ENCODE measurements around the gene CAMK1D. TPM values are rescaled to one million over a fixed set of nuclear protein-coding genes. Genes with fewer than 3 reads are reported as not detected.

CAMK1D gene
- total RNA-seq, 2 experiments from 2014 or later: 19.0 to 25.6 TPM

DNA sequence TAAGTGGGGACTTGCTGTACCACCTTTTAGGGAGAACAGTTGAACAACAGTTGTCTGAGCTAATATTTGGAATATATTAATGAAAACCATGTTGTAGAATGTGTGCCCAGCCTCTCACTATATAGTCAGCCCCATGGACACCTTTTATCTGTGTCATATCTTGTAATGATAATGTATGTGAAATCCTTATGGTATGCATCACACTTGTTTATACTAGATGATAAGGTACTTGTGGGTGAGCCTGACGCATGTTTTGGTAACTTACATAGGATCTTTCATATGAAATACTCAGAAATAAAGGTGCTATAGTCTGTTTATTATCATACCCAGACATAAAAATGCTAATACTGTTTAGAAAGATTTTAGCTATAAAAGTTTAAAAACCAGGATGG, 32.8 kb downstream of the CAMK1D start:
- Histone ChIP-seq H3K9me3 (ENCODE audit: low read length) (peaks cover 16% of the 10 kb centered on the region), H3K27ac (ENCODE audit: low read depth, low read length, poor library complexity, severe bottlenecking) (no peak overlapping the region), H3K4me1 (ENCODE audit: insufficient read depth, low read length, poor library complexity, severe bottlenecking) (no peaks in the 10 kb centered on the region), H3K79me2 (ENCODE audit: insufficient read depth, low read depth, low read length) (peaks cover 30% of the 10 kb centered on the region; the same call in 1 of the 2 replicates), H4K20me1 (ENCODE audit: insufficient read depth, low read length) (no peaks in the 10 kb centered on the region), H3K4me2 (ENCODE audit: low read length) (no peak overlapping the region), H2AFZ (ENCODE audit: low read length) (no peak overlapping the region), H3K36me3 (ENCODE audit: insufficient read depth, low read length) (peaks cover 3% of the 10 kb centered on the region), H3K4me3 (ENCODE audit: low read depth, low read length, poor library complexity, severe bottlenecking) (no peak overlapping the region), H3K9me2 (ENCODE audit: insufficient read depth, low read length) (no peaks in the 10 kb centered on the region)
- no TSS peak for BruUV-seq (replicated peaks)
- TF ChIP-seq, protein P1, sequence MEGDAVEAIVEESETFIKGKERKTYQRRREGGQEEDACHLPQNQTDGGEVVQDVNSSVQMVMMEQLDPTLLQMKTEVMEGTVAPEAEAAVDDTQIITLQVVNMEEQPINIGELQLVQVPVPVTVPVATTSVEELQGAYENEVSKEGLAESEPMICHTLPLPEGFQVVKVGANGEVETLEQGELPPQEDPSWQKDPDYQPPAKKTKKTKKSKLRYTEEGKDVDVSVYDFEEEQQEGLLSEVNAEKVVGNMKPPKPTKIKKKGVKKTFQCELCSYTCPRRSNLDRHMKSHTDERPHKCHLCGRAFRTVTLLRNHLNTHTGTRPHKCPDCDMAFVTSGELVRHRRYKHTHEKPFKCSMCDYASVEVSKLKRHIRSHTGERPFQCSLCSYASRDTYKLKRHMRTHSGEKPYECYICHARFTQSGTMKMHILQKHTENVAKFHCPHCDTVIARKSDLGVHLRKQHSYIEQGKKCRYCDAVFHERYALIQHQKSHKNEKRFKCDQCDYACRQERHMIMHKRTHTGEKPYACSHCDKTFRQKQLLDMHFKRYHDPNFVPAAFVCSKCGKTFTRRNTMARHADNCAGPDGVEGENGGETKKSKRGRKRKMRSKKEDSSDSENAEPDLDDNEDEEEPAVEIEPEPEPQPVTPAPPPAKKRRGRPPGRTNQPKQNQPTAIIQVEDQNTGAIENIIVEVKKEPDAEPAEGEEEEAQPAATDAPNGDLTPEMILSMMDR (conservative IDR thresholded peaks at IDR 0.05; ENCODE audit: low read length): no peak
- no peak for TF ChIP-seq EZH2phosphoT487 (IDR thresholded peaks at IDR 0.05; ENCODE audit: borderline replicate concordance, low read depth, low read length)
- DNase-seq (ENCODE audit: low spot score): no peak
- ChIA-PET POLR2A (interaction anchor here (0.6 to 1.4 kb wide), 4 partner anchors 17 to 75 kb away, joined by 3 to 6 read pairs (median 4); no protein-coding TSS in a partner anchor), CTCF (ENCODE audit: unreplicated experiment) (no interaction called here)
- intact Hi-C loops (cut with micrococcal nuclease; ENCODE audit: unreplicated experiment): no loop called here

GRCh38 chr10:12382956-12383531, 33.7 kb downstream of the CAMK1D start:
- TF ChIP-seq EZH2phosphoT487 (IDR thresholded peaks at IDR 0.05; ENCODE audit: borderline replicate concordance, low read depth, low read length): no peak
- TF ChIP-seq, protein P1 (conservative IDR thresholded peaks at IDR 0.05; ENCODE audit: low read length): no peak
- Histone ChIP-seq H3K9me3 (ENCODE audit: low read length) (peaks cover 16% of the 10 kb centered on the region), H2AFZ (ENCODE audit: low read length) (no peak overlapping the region), H3K27ac (ENCODE audit: low read depth, low read length, poor library complexity, severe bottlenecking) (no peak overlapping the region), H3K36me3 (ENCODE audit: insufficient read depth, low read length) (no peaks in the 10 kb centered on the region; the same call in 1 of the 2 replicates), H3K4me1 (ENCODE audit: insufficient read depth, low read length, poor library complexity, severe bottlenecking) (no peaks in the 10 kb centered on the region), H3K9me2 (ENCODE audit: insufficient read depth, low read length) (no peaks in the 10 kb centered on the region), H3K4me2 (ENCODE audit: low read length) (no peak overlapping the region), H4K20me1 (ENCODE audit: insufficient read depth, low read length) (no peaks in the 10 kb centered on the region), H3K79me2 (ENCODE audit: insufficient read depth, low read depth, low read length) (peaks cover 21% of the 10 kb centered on the region; the same call in 1 of the 2 replicates), H3K4me3 (ENCODE audit: low read depth, low read length, poor library complexity, severe bottlenecking) (no peak overlapping the region)
- intact Hi-C loops (cut with micrococcal nuclease; ENCODE audit: unreplicated experiment): no loop called here
- no TSS peak for BruUV-seq (replicated peaks)
- DNase-seq (ENCODE audit: low spot score): no peak
- POLR2A ChIA-PET: interaction anchor here (0.6 to 1.4 kb wide), 5 partner anchors 18 to 279 kb away, joined by 3 to 4 read pairs (median 3); no protein-coding TSS in a partner anchor
- CTCF ChIA-PET (ENCODE audit: unreplicated experiment): no interaction called here

GRCh38 chr10:12384906-12385305, 35.6 kb downstream of the CAMK1D start:
- DNase-seq (ENCODE audit: low spot score): no peak
- Histone ChIP-seq H2AFZ (ENCODE audit: low read length) (no peak overlapping the region), H3K9me2 (ENCODE audit: insufficient read depth, low read length) (no peaks in the 10 kb centered on the region), H4K20me1 (ENCODE audit: insufficient read depth, low read length) (no peaks in the 10 kb centered on the region), H3K79me2 (ENCODE audit: insufficient read depth, low read depth, low read length) (peaks cover 19% of the 10 kb centered on the region; the same call in 1 of the 2 replicates), H3K4me2 (ENCODE audit: low read length) (no peak overlapping the region), H3K36me3 (ENCODE audit: insufficient read depth, low read length) (no peaks in the 10 kb centered on the region; the same call in 1 of the 2 replicates), H3K9me3 (ENCODE audit: low read length) (peaks cover 16% of the 10 kb centered on the region), H3K4me1 (ENCODE audit: insufficient read depth, low read length, poor library complexity, severe bottlenecking) (peaks cover 8% of the 10 kb centered on the region), H3K27ac (ENCODE audit: low read depth, low read length, poor library complexity, severe bottlenecking) (no peak overlapping the region), H3K4me3 (ENCODE audit: low read depth, low read length, poor library complexity, severe bottlenecking) (no peak overlapping the region)
- no peak for TF ChIP-seq EZH2phosphoT487 (IDR thresholded peaks at IDR 0.05; ENCODE audit: borderline replicate concordance, low read depth, low read length)
- TF ChIP-seq, protein P1 (conservative IDR thresholded peaks at IDR 0.05; ENCODE audit: low read length): no peak
- no TSS peak for BruUV-seq (replicated peaks)
- ChIA-PET POLR2A (no interaction called here), CTCF (ENCODE audit: unreplicated experiment) (no interaction called here)
- intact Hi-C loops (cut with micrococcal nuclease; ENCODE audit: unreplicated experiment): no loop called here

Measured in OCI-LY7 (cell line).